Left renal cortex interstitium (tissue), 4 donors: ENCODE measurements around the gene CNGB1. TPM values are rescaled to one million over a fixed set of nuclear protein-coding genes. Genes with fewer than 3 reads are reported as not detected.
"Not testable (repeated sequence)": the region's sequence is repeated elsewhere in the genome, so short reads cannot be mapped to it uniquely, and the experiment has no call there.

ENCODE experiments used
- DNase-seq, 4 donors: peaks; one replicate each; pipeline ENCODE4 v3.0.0-alpha.2; 2013; ENCODE audit warnings: low read depth in 4 of 4, low spot score in 2 of 4, missing footprints in 1 of 4
- polyA plus RNA-seq, 4 donors: library from polyadenylated mRNA; unstranded; fragments of 120-200 nt; gene quantifications; one replicate each; pipeline ENCODE4 v1.2.1, GENCODE V29; 2013; ENCODE audit not compliant: insufficient read length in 4 of 4

The CNGB1 gene
- polyA plus RNA-seq, 4 donors, result 0.03 to 0.08 TPM; not detected in 2

GRCh38 chr16:57871456-57871855, 99.5 kb downstream of the CNGB1 start:
- no peak for DNase-seq

DNA sequence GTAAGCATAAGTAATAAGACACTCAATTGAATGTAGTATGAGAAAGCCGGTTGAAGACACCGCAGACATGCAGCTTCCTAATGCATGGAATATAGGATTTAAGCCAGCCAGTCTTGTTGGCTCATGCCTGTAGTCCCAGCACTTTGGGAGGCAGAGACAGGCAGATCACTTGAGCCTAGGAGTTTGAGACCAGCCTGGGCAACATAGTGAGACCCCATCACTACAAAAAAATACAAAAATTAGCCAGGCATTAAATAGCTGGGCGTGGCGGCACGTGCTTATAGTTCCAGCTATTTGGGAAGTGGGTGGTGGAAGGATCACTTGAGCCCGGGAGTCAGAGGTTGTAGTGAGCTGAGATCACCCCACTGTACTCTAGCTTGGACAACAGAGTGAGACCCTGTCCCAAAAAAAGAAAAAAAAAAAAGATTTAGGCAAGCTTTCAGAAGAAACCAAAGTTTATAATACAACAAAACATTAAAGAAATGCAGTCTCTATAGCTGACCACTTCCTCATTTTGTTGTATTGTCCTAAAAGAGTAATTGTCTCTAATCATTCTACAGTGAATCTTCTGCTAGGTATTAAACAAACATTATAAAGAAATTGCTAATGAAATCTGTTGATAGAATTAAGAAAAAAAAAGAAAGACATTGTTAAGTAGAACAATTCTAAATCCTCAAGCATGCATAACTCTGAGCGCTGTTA, 100.0 kb downstream of the CNGB1 start:
- DNase-seq, result no peak

DNA sequence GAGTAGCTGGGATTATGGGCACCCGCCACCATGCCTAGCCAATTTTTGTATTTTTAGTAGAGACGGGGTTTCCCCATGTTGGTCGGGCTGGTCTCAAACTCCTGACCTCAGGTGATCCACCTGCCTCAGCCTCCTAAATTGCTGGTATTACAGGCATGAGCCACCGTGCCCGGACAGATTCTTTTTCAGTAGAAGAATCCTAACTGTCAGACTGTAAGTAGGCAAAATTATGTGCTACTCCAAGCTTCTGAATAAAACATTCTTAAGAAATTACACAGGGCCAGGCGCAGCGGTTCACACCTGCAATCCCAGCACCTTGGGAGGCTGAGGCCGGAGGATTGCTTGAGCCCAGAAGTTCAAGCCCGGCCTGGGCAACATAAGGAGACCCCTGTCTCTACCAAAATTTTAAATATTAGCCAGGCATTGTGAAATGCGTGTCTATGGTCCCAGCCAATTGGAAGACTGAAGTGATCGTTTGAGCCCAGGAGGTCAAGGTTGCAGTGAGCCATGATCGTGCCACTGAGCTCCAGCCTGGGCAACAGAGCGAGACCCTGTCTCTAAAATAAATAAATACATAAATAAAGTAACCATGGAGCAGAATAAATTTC, 101.9 kb downstream of the CNGB1 start:
- no peak for DNase-seq

GRCh38 chr16:57867000-57867561, 103.8 kb downstream of the CNGB1 start:
- no peak for DNase-seq

DNA sequence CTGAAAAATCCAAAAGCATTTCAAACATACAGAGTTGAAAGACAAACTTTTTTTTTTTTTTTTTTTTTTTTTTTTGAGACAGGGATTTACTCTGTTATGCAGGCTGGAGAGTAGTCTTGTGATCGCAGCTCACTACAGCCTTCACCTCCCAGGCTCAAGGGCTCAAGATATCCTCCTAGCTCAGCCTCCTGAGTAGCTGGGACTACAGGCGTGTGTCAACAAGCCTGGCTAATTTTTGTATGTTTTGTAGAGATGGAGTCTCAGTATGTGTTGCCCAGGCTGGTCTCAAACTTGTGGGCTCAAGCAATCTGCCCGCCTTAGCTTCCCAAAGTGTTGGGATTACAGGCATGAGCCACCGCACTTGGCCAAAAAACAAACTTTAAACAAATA, 104.4 kb downstream of the CNGB1 start:
- DNase-seq, result no peak

- no peak for DNase-seq
These were observed 105.0 kb downstream of the CNGB1 start for GRCh38 chr16:57865746-57866528.

GRCh38 chr16:57863434-57864160, 107.3 kb downstream of the CNGB1 start:
- DNase-seq, result no peak

DNA sequence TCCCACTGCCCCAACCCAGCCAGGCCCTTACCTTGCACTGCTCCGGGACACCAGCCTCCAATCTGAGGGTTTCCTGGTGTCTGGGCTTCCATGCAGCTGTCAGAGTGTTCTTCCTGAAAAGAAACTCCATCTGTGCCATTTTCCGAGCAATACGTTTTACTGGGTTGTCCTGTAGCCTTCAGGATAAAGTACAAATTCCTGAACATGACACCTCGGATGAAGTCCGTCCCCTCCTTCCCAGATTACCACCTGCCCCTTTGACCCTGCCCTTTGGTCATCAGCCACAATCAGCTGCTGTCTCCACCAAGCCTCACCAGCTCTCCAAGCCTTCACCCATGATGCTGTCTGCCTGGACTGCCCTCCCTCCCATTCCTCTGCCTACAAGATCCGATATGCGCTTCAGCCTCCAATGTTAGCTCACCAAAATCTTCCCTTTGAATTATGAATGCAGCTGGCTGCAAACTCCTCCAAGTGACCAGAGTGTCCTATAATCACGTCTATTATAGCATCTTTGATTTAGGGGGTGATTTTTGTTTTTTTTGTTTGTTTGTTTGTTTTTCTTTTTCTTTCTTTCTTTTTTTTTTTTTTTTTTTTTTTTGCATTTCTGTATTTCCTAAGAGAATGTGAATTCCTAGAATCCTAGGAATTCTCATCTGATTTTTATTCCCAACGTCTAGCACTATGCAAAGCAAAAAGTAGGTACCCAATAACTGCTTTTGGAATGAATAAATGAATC, 108.1 kb downstream of the CNGB1 start:
- no peak for DNase-seq

DNA sequence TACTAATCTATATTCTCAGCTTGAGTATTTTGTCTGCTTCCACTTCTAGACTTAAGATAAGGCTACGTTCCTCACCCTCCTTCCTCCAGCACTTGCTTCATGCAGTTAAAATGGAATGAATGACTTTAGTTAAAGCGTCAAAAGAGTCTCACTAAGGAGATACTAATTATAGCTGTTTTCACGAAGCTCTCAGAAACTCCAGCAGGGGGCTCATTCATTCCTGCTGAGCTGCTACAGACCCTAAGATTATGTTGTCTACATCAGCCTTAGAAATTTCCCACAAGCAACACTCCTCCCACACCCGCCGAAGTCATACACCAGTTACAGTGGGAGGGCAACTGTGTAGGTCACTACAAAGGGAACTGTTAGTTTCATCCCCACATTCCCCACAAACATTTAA, 111.6 kb downstream of the CNGB1 start:
- DNase-seq, result no peak

- DNase-seq, result no peak
These were observed 112.3 kb downstream of the CNGB1 start for GRCh38 chr16:57858635-57859034.

- DNase-seq, result not testable (repeated sequence)
These were observed 112.9 kb downstream of the CNGB1 start for GRCh38 chr16:57857991-57858390.

GRCh38 chr16:57855188-57855587, 115.7 kb downstream of the CNGB1 start:
- DNase-seq, result no peak

DNA sequence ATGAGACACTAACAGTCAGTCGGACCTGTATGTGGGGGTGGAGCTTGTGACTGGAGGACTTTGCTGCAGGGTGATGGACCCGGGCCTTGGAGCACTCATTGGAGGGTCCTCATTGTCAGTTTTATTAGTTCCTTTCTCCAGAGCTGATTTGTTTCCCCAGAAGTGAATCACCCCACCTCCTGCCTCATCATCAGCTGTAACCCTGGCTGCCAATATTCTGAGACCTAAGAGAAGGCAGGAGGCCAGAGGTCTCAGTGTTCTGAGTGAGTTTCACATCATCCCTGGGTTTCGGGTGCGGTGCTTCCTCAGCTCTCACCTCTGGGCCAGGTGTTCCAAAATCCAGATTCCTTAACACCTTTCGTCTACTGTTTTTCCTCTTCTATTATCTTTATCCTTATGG, 118.7 kb downstream of the CNGB1 start:
- DNase-seq, result no peak

- no peak for DNase-seq
These were observed 122.7 kb downstream of the CNGB1 start for GRCh38 chr16:57848181-57848580.

DNA sequence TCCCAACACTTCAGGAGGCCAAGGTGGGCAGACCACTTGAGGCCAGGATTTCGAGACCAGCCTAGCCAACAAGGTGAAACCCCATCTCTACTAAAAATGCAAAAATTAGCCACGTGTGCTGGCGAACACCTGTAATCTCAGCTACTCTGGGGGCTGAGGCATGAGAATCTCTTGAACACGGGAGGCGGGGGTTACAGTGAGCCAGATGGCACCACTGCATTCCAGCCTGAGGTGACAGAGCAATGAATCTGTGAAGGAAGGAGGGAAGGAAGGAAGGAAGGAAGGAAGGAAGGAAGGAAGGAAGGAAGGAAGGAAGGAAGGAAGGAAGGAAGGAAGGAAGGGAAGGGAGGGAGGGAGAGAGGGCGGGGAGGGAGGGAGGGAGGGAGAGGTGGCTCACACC, 124.0 kb downstream of the CNGB1 start:
- DNase-seq, result not testable (repeated sequence)

DNA sequence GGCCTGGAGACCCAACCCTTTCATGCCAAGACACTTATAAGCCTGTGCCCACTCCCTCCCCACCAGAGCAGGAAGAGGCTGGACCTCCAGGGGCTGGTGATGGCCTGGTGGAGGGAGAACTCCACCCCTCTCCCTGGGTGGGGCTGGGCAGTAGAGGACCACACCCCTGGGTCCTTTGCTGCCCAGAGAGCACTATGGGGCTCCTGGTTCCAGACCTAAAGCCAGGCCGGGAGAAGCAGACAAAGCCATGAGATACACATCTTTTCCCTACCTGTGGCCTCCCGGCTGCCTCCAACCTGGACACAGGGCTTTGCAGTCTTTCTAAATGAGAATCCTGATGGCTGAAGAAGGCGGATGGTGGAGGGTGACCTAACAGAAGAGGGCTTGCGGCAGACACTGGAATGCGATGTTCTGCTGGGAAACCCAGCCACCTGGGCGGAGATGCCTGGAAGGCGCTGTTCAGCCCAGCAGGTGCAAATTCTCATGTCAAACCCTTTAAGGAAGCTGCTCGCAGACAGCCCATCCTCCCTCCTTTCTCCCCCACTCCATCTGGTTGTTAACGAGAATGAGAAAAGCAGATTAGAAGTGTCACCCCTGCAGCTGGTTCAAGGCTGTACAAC, 124.7 kb downstream of the CNGB1 start:
- no peak for DNase-seq

DNA sequence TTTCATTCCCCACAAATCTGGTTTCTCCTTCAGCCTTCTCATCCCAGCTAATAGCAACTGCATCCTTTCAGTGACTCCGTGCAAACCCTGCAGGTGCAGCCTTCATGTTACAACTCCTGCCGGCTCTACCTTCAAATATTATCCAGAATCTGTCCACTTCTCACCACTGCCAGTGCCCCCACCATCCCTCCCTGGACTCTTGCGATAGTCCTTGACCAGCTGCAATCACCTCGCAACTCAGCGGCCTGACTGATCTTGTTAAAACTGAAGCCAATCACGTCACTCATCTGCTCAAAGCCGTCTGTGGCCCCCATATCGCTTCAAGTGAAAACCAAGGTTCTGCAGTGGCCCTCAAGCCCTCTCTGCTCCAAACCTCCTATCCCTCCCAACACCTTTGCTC, 125.8 kb downstream of the CNGB1 start:
- DNase-seq, result no peak

GRCh38 chr16:57844416-57845030, 126.4 kb downstream of the CNGB1 start:
- no peak for DNase-seq

DNA sequence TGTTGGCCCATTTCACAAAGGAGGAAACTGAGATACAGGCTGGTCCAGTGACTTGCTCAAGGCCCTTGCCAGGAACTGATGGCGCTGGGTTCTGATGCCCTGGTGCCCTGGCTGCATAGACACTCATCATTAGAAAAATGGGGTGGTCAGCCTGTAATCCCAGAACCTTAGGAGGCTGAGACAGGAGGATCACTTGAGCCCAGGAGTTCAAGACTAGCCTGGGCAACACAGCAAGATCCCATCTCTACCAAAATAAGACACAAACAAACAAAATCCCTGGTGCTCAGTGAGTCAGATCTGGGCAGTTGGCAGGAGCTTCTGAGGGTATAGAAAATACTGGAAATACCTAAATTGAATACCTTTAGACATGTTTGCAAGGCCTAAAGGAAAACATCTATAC, 127.5 kb downstream of the CNGB1 start:
- DNase-seq, result no peak
